ENCODE results near the gene PLCB1.

PLCB1 gene

GRCh38 chr20:8578161-8578865 lies 446.2 kb downstream of the PLCB1 start:
- no peaks in the 10 kb centered on the region for H3K36me3 ChIP-seq (ENCODE audit: insufficient read depth, low read length)
- TF ChIP-seq EZH2 (IDR thresholded peaks at IDR 0.05; ENCODE audit: borderline replicate concordance, low read depth, low read length, severe bottlenecking) = no peak
- TF ChIP-seq, protein P1, sequence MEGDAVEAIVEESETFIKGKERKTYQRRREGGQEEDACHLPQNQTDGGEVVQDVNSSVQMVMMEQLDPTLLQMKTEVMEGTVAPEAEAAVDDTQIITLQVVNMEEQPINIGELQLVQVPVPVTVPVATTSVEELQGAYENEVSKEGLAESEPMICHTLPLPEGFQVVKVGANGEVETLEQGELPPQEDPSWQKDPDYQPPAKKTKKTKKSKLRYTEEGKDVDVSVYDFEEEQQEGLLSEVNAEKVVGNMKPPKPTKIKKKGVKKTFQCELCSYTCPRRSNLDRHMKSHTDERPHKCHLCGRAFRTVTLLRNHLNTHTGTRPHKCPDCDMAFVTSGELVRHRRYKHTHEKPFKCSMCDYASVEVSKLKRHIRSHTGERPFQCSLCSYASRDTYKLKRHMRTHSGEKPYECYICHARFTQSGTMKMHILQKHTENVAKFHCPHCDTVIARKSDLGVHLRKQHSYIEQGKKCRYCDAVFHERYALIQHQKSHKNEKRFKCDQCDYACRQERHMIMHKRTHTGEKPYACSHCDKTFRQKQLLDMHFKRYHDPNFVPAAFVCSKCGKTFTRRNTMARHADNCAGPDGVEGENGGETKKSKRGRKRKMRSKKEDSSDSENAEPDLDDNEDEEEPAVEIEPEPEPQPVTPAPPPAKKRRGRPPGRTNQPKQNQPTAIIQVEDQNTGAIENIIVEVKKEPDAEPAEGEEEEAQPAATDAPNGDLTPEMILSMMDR (IDR thresholded peaks at IDR 0.05; ENCODE audit: borderline replicate concordance, extremely low read depth, low read length, poor library complexity, severe bottlenecking) = no peak
- H3K79me2 ChIP-seq (ENCODE audit: insufficient read depth, low read length) = no peaks in the 10 kb centered on the region
- no peak overlapping the region for H2AFZ ChIP-seq (ENCODE audit: low read depth, low read length)
- H3K9me3 ChIP-seq (ENCODE audit: insufficient read depth, low read length, severe bottlenecking) = no peaks in the 10 kb centered on the region
- no peaks in the 10 kb centered on the region for H3K4me1 ChIP-seq (ENCODE audit: insufficient read depth, low read length)
- no peak overlapping the region for H3K27ac ChIP-seq (ENCODE audit: low read length)
- H3K27me3 ChIP-seq (ENCODE audit: insufficient read depth, low read length, poor library complexity) = no peaks in the 10 kb centered on the region
- H3K4me2 ChIP-seq (ENCODE audit: insufficient read depth, low read length) = no peak overlapping the region
- 0 out of 2 replicates have a peak, but pooled peaks cover 2% of the 10 kb centered on the region for H4K20me1 ChIP-seq (ENCODE audit: insufficient read depth, low read length)
- DNase-seq (no peak), ATAC-seq (ENCODE audit: insufficient read depth, low read depth) (no peak)
- no peak overlapping the region for H3K9ac ChIP-seq (ENCODE audit: low read depth, low read length)
- H3K4me3 ChIP-seq (ENCODE audit: low read depth in 1 of 2, low read length in 2 of 2) = no peak overlapping the region

DNA sequence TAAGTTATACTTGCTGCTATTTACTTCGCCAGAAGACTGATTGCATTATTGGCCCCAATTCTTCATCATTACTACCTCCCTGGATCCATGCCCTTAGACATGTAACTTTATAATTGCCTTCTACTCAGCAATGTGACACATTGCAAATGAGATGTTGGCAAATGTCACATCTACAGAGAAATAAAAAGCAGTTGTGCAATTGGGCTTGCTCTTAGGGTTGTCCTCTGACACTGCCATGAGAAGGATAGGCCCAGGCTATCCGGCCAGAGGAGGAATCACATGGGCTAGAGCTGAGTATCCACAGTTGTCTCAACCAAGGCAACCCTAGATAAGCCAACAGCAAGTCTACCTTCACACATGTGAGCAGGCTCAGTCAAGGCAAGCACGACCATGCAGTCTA lies 447.0 kb downstream of the PLCB1 start:
- TF ChIP-seq, protein P1 (IDR thresholded peaks at IDR 0.05; ENCODE audit: borderline replicate concordance, extremely low read depth, low read length, poor library complexity, severe bottlenecking) = no peak
- no peak for TF ChIP-seq EZH2 (IDR thresholded peaks at IDR 0.05; ENCODE audit: borderline replicate concordance, low read depth, low read length, severe bottlenecking)
- Histone ChIP-seq H3K79me2 (ENCODE audit: insufficient read depth, low read length) (no peaks in the 10 kb centered on the region), H4K20me1 (ENCODE audit: insufficient read depth, low read length) (0 out of 2 replicates have a peak, but pooled peaks cover 2% of the 10 kb centered on the region), H3K36me3 (ENCODE audit: insufficient read depth, low read length) (no peaks in the 10 kb centered on the region), H3K4me2 (ENCODE audit: insufficient read depth, low read length) (no peak overlapping the region), H3K9ac (ENCODE audit: low read depth, low read length) (no peak overlapping the region), H3K9me3 (ENCODE audit: insufficient read depth, low read length, severe bottlenecking) (no peaks in the 10 kb centered on the region), H2AFZ (ENCODE audit: low read depth, low read length) (no peak overlapping the region), H3K4me3 (ENCODE audit: low read depth in 1 of 2, low read length in 2 of 2) (no peak overlapping the region), H3K27me3 (ENCODE audit: insufficient read depth, low read length, poor library complexity) (no peaks in the 10 kb centered on the region), H3K4me1 (ENCODE audit: insufficient read depth, low read length) (no peaks in the 10 kb centered on the region), H3K27ac (ENCODE audit: low read length) (no peak overlapping the region)
- ATAC-seq (ENCODE audit: insufficient read depth, low read depth) = no peak
- no peak for DNase-seq

GRCh38 chr20:8581446-8582183 lies 449.5 kb downstream of the PLCB1 start:
- 0 out of 2 replicates have a peak, but pooled peaks cover 2% of the 10 kb centered on the region for H4K20me1 ChIP-seq (ENCODE audit: insufficient read depth, low read length)
- H3K36me3 ChIP-seq (ENCODE audit: insufficient read depth, low read length) = no peaks in the 10 kb centered on the region
- no peaks in the 10 kb centered on the region for H3K9me3 ChIP-seq (ENCODE audit: insufficient read depth, low read length, severe bottlenecking)
- H3K27ac ChIP-seq (ENCODE audit: low read length) = no peak overlapping the region
- no peak overlapping the region for H3K4me2 ChIP-seq (ENCODE audit: insufficient read depth, low read length)
- no peak overlapping the region for H3K4me3 ChIP-seq (ENCODE audit: low read depth in 1 of 2, low read length in 2 of 2)
- no peak for ATAC-seq (ENCODE audit: insufficient read depth, low read depth)
- no peak overlapping the region for H3K9ac ChIP-seq (ENCODE audit: low read depth, low read length)
- no peak overlapping the region for H2AFZ ChIP-seq (ENCODE audit: low read depth, low read length)
- no peaks in the 10 kb centered on the region for H3K27me3 ChIP-seq (ENCODE audit: insufficient read depth, low read length, poor library complexity)
- no peak for DNase-seq
- no peak for TF ChIP-seq EZH2 (IDR thresholded peaks at IDR 0.05; ENCODE audit: borderline replicate concordance, low read depth, low read length, severe bottlenecking)
- TF ChIP-seq, protein P1 (IDR thresholded peaks at IDR 0.05; ENCODE audit: borderline replicate concordance, extremely low read depth, low read length, poor library complexity, severe bottlenecking) = no peak
- H3K4me1 ChIP-seq (ENCODE audit: insufficient read depth, low read length) = no peaks in the 10 kb centered on the region
- H3K79me2 ChIP-seq (ENCODE audit: insufficient read depth, low read length) = no peaks in the 10 kb centered on the region
